IMR-90 (cell line): ENCODE data around the gene YY1AP1. TPM values are rescaled to one million over a fixed set of nuclear protein-coding genes. Genes with fewer than 3 reads are reported as not detected.

ENCODE experiments used
- ATAC-seq: fragments of 200-7000 bp; cut with Tn5 transposase; 2 replicates; pipeline ENCODE4 v1.9.1; 2020; ENCODE audit warnings: low read depth, mild to moderate bottlenecking, moderate library complexity
- BruUV-seq: library from RNA; stranded (reverse); fragments of 400-500 nt; replicated peaks from 2 replicates; lab custom pipeline; 2021; lab: Mats Ljungman, UMichigan
- CTCF ChIA-PET: fragments of 300-600 bp; formaldehyde crosslinking; extraction: SDS; loops from one replicate; lab custom pipeline; 2021; ENCODE audit warnings: antibody characterized with exemption; lab: Yijun Ruan, JAX
- POLR2A ChIA-PET: fragments of 300-600 bp; sonication (Branson Sonifier 250); formaldehyde crosslinking; loops from one replicate; lab custom pipeline; 2022; ENCODE audit warnings: antibody characterized with exemption; ENCODE audit not compliant: unreplicated experiment; lab: Charles Lee
- DNase-seq: peaks from one replicate; pipeline ENCODE4 v3.0.0; 2013
- H2AFZ ChIP-seq: replicated peaks from 2 replicates; pipeline ENCODE3; 2013; ENCODE audit warnings: low read length, mild to moderate bottlenecking; ENCODE audit not compliant: poor library complexity
- H2AK5ac ChIP-seq: 2 replicates; pipeline ENCODE4 v1.6.1; 2013; ENCODE audit warnings: low read depth, low read length, inconsistent platforms
- H2AK9ac ChIP-seq: replicated peaks from 2 replicates; pipeline ENCODE3; 2013; ENCODE audit warnings: mild to moderate bottlenecking, low read depth, low read length, moderate library complexity; ENCODE audit not compliant: poor library complexity
- H2BK120ac ChIP-seq: 2 replicates; pipeline ENCODE4 v1.6.1; 2013; ENCODE audit warnings: low read depth, low read length, inconsistent platforms
- H2BK15ac ChIP-seq: 3 replicates; pipeline ENCODE4 v1.6.1; 2013; ENCODE audit warnings: low read depth, low read length, inconsistent platforms
- H2BK20ac ChIP-seq: 2 replicates; pipeline ENCODE4 v1.6.1; 2013; ENCODE audit warnings: low read depth, mild to moderate bottlenecking, inconsistent platforms, low read length, moderate library complexity
- H2BK5ac ChIP-seq: 2 replicates; pipeline ENCODE4 v1.6.1; 2013; ENCODE audit warnings: mild to moderate bottlenecking, low read depth, low read length, inconsistent platforms; ENCODE audit not compliant: poor library complexity, severe bottlenecking
- H3K14ac ChIP-seq: replicated peaks from 2 replicates; pipeline ENCODE4 v1.6.1; 2013; ENCODE audit warnings: low read depth, low read length, inconsistent platforms
- H3K18ac ChIP-seq: 2 replicates; pipeline ENCODE4 v1.6.1; 2013; ENCODE audit warnings: low read depth, low read length, control low read depth
- H3K23ac ChIP-seq: 2 replicates; pipeline ENCODE4 v1.6.1; 2013; ENCODE audit warnings: low read depth, low read length, inconsistent platforms
- H3K27ac ChIP-seq: 2 replicates; pipeline ENCODE4 v1.5.1; 2013; ENCODE audit warnings: mild to moderate bottlenecking, control low read depth, low read length; ENCODE audit not compliant: insufficient read depth
- H3K27me3 ChIP-seq: 2 replicates; pipeline ENCODE4 v1.6.1; 2013; ENCODE audit warnings: low read length; ENCODE audit not compliant: control insufficient read depth, insufficient read depth
- H3K36me3 ChIP-seq: 2 replicates; pipeline ENCODE4 v1.6.1; 2013; ENCODE audit warnings: low read length, mixed read lengths; ENCODE audit not compliant: control insufficient read depth, insufficient read depth
- H3K4ac ChIP-seq: 2 replicates; pipeline ENCODE4 v1.6.1; 2013; ENCODE audit warnings: low read depth, low read length, inconsistent platforms
- H3K4me1 ChIP-seq: 2 replicates; pipeline ENCODE4 v1.6.1; 2013; ENCODE audit warnings: low read length, mixed read lengths; ENCODE audit not compliant: control insufficient read depth, insufficient read depth
- H3K4me2 ChIP-seq: 2 replicates; pipeline ENCODE4 v1.6.1; 2013; ENCODE audit warnings: low read depth, mild to moderate bottlenecking, control low read depth, low read length, moderate library complexity
- H3K4me3 ChIP-seq: 2 replicates; pipeline ENCODE4 v1.5.1; 2013; ENCODE audit warnings: low read depth, mild to moderate bottlenecking, control low read depth, low read length, moderate library complexity; ENCODE audit not compliant: insufficient read depth
- H3K56ac ChIP-seq: 2 replicates; pipeline ENCODE4 v1.6.1; 2013; ENCODE audit warnings: low read length, inconsistent platforms; ENCODE audit not compliant: insufficient read depth; ENCODE audit errors: extremely low read depth
- H3K79me1 ChIP-seq, 2 experiments: 2 replicates each; pipeline ENCODE4 v1.6.1; 2013; ENCODE audit warnings: low read length in 2 of 2, inconsistent platforms in 1 of 2, low read depth in 1 of 2
- H3K9ac ChIP-seq: 2 replicates; pipeline ENCODE4 v1.6.1; 2013; ENCODE audit warnings: low read depth, low read length, control low read depth
- H3K9me1 ChIP-seq: 2 replicates; pipeline ENCODE4 v1.6.1; 2013; ENCODE audit warnings: low read length, inconsistent platforms; ENCODE audit not compliant: insufficient read depth
- H3K9me3 ChIP-seq: 2 replicates; pipeline ENCODE4 v1.6.1; 2013; ENCODE audit warnings: low read length; ENCODE audit not compliant: control insufficient read depth, insufficient read depth
- H4K20me1 ChIP-seq: 2 replicates; pipeline ENCODE4 v1.6.1; 2013; ENCODE audit warnings: low read length, inconsistent platforms; ENCODE audit not compliant: insufficient read depth
- H4K5ac ChIP-seq: 2 replicates; pipeline ENCODE4 v1.6.1; 2013; ENCODE audit warnings: mild to moderate bottlenecking, low read depth, low read length, control low read depth
- H4K8ac ChIP-seq, 2 experiments: 2 replicates each; pipeline ENCODE4 v1.6.1; 2013; ENCODE audit warnings: low read depth in 2 of 2, low read length in 2 of 2, control low read depth in 1 of 2, inconsistent platforms in 1 of 2
- H4K91ac ChIP-seq: 2 replicates; pipeline ENCODE4 v1.6.1; 2013; ENCODE audit warnings: low read depth, low read length, inconsistent platforms; ENCODE audit not compliant: insufficient read depth
- BHLHE40 ChIP-seq: fragments of 150-350 bp; IDR thresholded peaks from 2 replicates; pipeline ENCODE4 v1.6.1; 2016; ENCODE audit warnings: mild to moderate bottlenecking, low read depth, low read length
- dilution Hi-C: fragments of 300-500 bp; cut with HindIII; formaldehyde crosslinking; loops from one replicate; pipeline ENCODE4 v1.14.3; 2018; ENCODE audit warnings: low sequenced_read_pairs; ENCODE audit not compliant: unreplicated experiment
- in situ Hi-C: fragments of 300-500 bp; cut with MboI; formaldehyde crosslinking; loops from 3 replicates; pipeline ENCODE4 v1.14.3; 2019; ENCODE audit warnings: low sequenced_read_pairs, inconsistent platforms, mixed read lengths
- intact Hi-C: fragments of 100-400 bp; cut with micrococcal nuclease; formaldehyde crosslinking; loops from 2 replicates; pipeline ENCODE4 v1.10.0; 2022
- polyA plus RNA-seq, 3 experiments: library from polyadenylated mRNA; depleted of rRNA; stranded (reverse); fragments of >200 nt; gene quantifications; 2 replicates each; pipeline ENCODE4 v1.2.3, GENCODE V29; 2012; ENCODE audit warnings: low replicate concordance in 1 of 3
- total RNA-seq: library from RNA; depleted of rRNA; stranded (reverse); fragments of >200 nt; gene quantifications from 2 replicates; pipeline ENCODE4 v1.2.3, GENCODE V29; 2012

YY1AP1 gene
- total and polyA plus RNA-seq, 2 of the 4 experiments (the other 2 are of a cell fraction), result 31.5 to 52.6 TPM

DNA sequence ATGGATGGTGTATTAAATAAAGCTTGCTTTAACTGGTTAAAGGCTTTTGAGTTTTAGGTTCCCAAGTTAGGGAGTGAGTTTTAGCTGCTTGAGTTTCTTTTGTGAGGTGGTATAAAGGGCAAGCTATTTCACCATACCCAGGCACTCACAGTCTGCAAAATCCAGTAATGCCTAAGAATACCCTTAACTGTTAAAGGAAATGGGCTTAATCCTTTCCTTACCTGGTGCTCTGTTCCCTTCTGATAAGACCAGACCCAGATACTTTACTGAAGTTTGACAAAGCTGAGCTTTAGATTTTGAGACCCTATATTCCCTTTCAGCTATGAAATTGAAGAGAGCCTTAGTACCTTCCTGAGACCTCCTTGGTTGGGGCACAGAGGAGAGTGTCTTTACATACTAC, 48.2 kb downstream of the YY1AP1 start:
- in situ Hi-C loops (no loop called here), intact Hi-C loops (no loop called here), dilution Hi-C loops (no loop called here)
- no peak overlapping the region for H2AFZ ChIP-seq
- no peak overlapping the region for H2BK120ac ChIP-seq
- no peak overlapping the region for H4K5ac ChIP-seq
- no peaks in the 10 kb centered on the region for H4K20me1 ChIP-seq
- no peak overlapping the region for H3K18ac ChIP-seq
- no peaks in the 10 kb centered on the region for H3K27me3 ChIP-seq
- H2AK5ac ChIP-seq, result no peak overlapping the region
- H3K36me3 ChIP-seq, result peaks cover 2% of the 10 kb centered on the region
- no peak overlapping the region for H3K9ac ChIP-seq
- no peak overlapping the region for H3K27ac ChIP-seq
- no peak overlapping the region for H4K91ac ChIP-seq
- TF ChIP-seq BHLHE40, result no peak
- POLR2A ChIA-PET, result no interaction called here
- peaks cover under 1% of the 10 kb centered on the region for H3K4me1 ChIP-seq
- no peak overlapping the region for H4K8ac ChIP-seq
- 0 out of 2 replicates have a peak, but pooled peaks cover 3% of the 10 kb centered on the region for H3K9me1 ChIP-seq
- H3K4me3 ChIP-seq, result no peak overlapping the region
- H3K4me2 ChIP-seq, result no peak overlapping the region
- H3K4ac ChIP-seq, result no peak overlapping the region
- H2BK20ac ChIP-seq, result no peak overlapping the region
- no peak overlapping the region for H3K14ac ChIP-seq
- CTCF ChIA-PET, result no interaction called here
- no peak overlapping the region for H3K56ac ChIP-seq
- H2BK15ac ChIP-seq, result no peak overlapping the region
- H3K79me1 ChIP-seq, result peaks cover 0 to 6% of the 10 kb centered on the region in 2 experiments; a peak in 3 of 4 replicates
- ATAC-seq, result no peak
- no peak overlapping the region for H2AK9ac ChIP-seq
- peaks cover 12% of the 10 kb centered on the region for H3K9me3 ChIP-seq
- H2BK5ac ChIP-seq, result no peak overlapping the region
- DNase-seq, result no peak
- H3K23ac ChIP-seq, result no peak overlapping the region
- BruUV-seq, result no TSS peak
